Mesothelial cell of epicardium (in vitro differentiated cells): ENCODE results near the gene ZFPM1. TPM values are rescaled to one million over a fixed set of nuclear protein-coding genes. Genes with fewer than 3 reads are reported as not detected.

ENCODE experiments used
- DNase-seq, 2 experiments: peaks; one replicate each; pipeline ENCODE4 v3.0.0; 2021; ENCODE audit warnings: low spot score in 2 of 2; ENCODE audit not compliant: unreplicated experiment in 2 of 2
- H3K27ac Mint-ChIP-seq: 2 replicates; pipeline ENCODE4 v1.8.0; 2021; ENCODE audit warnings: mixed read lengths
- H3K27me3 Mint-ChIP-seq: 2 replicates; pipeline ENCODE4 v1.8.0; 2021; ENCODE audit warnings: low read depth, mixed read lengths
- H3K36me3 Mint-ChIP-seq: 2 replicates; pipeline ENCODE4 v1.8.0; 2021; ENCODE audit warnings: mixed read lengths
- H3K4me1 Mint-ChIP-seq: 2 replicates; pipeline ENCODE4 v1.8.0; 2021; ENCODE audit warnings: mixed read lengths
- H3K4me3 Mint-ChIP-seq: 2 replicates; pipeline ENCODE4 v1.8.0; 2021; ENCODE audit warnings: mild to moderate bottlenecking, moderate library complexity, mixed read lengths
- H3K9me3 Mint-ChIP-seq: 2 replicates; pipeline ENCODE4 v1.8.0; 2021; ENCODE audit warnings: mixed read lengths
- CTCF ChIP-seq: fragments of 200-600 bp; sonication (generic); IDR thresholded peaks from one replicate; pipeline ENCODE4 v1.5.0; 2021; ENCODE audit warnings: antibody characterized with exemption; ENCODE audit not compliant: unreplicated experiment
- total RNA-seq: library from RNA; stranded (reverse); gene quantifications from 3 replicates; pipeline ENCODE4 v1.2.1, GENCODE V29; 2021

ZFPM1 gene
- total RNA-seq, 1 donor from 2014 or later: 56.2 TPM

GRCh38 chr16:88412766-88413165 is 40.3 kb upstream of the ZFPM1 start:
- Mint-ChIP-seq H3K27ac (no peak overlapping the region), H3K4me1 (no peaks in the 10 kb centered on the region), H3K36me3 (no peaks in the 10 kb centered on the region), H3K27me3 (no peaks in the 10 kb centered on the region), H3K4me3 (no peak overlapping the region), H3K9me3 (no peaks in the 10 kb centered on the region)
- TF ChIP-seq CTCF: no peak
- no peak for DNase-seq

DNA sequence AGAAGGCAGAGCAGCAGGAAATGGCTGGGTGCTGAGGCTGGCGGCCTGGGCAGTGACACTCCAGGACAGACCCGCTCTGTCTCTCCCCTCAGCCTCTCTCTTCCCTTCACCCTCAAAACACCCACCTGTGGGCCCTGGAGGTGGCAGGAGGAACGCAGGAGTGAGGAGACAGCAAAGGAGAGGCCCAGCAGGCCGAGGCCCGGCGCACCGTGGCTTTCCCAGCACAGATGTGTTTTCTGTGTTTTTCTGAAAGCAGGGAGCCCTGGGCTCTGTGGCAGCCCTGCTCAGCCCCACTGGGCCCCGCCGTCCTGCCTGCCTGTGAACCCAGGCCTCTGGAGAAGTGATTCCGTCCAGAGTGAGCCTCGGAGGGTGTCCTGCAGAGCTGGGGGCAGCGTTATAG is 39.8 kb upstream of the ZFPM1 start:
- no peaks in the 10 kb centered on the region for H3K9me3 Mint-ChIP-seq
- no peaks in the 10 kb centered on the region for H3K27me3 Mint-ChIP-seq
- no peak for TF ChIP-seq CTCF
- H3K27ac Mint-ChIP-seq: no peak overlapping the region
- no peaks in the 10 kb centered on the region for H3K4me1 Mint-ChIP-seq
- H3K36me3 Mint-ChIP-seq: no peaks in the 10 kb centered on the region
- H3K4me3 Mint-ChIP-seq: no peak overlapping the region
- no peak for DNase-seq

DNA sequence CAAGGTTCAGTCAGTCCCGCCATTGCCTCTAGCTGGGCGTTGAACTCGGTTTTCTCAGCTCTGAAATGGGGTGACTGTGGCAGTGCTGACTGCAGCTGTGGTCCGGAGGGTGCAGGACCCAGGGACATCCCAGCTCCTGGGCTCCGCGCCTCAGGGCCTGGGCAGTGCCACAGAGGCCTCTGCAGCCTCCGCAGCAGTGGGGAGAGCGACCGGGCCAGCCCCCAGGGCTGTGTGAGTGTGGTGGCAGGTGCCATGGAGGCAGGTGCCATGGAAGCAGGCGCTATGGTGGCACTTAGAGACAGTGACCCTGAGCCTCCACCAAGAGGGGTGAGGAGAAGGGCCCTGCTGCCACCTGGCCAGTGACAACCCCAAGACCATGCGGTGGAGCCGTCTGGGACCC is 39.4 kb upstream of the ZFPM1 start:
- H3K27ac Mint-ChIP-seq: no peak overlapping the region
- no peaks in the 10 kb centered on the region for H3K36me3 Mint-ChIP-seq
- no peak for TF ChIP-seq CTCF
- peaks cover 2% of the 10 kb centered on the region for H3K4me1 Mint-ChIP-seq
- H3K9me3 Mint-ChIP-seq: no peaks in the 10 kb centered on the region
- no peak overlapping the region for H3K4me3 Mint-ChIP-seq
- H3K27me3 Mint-ChIP-seq: no peaks in the 10 kb centered on the region
- no peak for DNase-seq

- Mint-ChIP-seq H3K4me3 (no peak overlapping the region), H3K27me3 (no peaks in the 10 kb centered on the region), H3K27ac (no peak overlapping the region), H3K36me3 (no peaks in the 10 kb centered on the region), H3K9me3 (no peaks in the 10 kb centered on the region), H3K4me1 (peaks cover 4% of the 10 kb centered on the region)
- TF ChIP-seq CTCF: no peak
- DNase-seq: no peak
Observed at GRCh38 chr16:88414521-88415380, 38.3 kb upstream of the ZFPM1 start.

- peaks cover 4% of the 10 kb centered on the region for H3K4me1 Mint-ChIP-seq
Observed at GRCh38 chr16:88415381-88415705, 37.7 kb upstream of the ZFPM1 start.

More at GRCh38 chr16:88415381-88415705, 37.7 kb upstream of the ZFPM1 start:
- Mint-ChIP-seq H3K27me3 (no peaks in the 10 kb centered on the region), H3K36me3 (no peaks in the 10 kb centered on the region), H3K27ac (no peak overlapping the region), H3K9me3 (no peaks in the 10 kb centered on the region), H3K4me3 (no peak overlapping the region)
- no peak for DNase-seq
- TF ChIP-seq CTCF: no peak
